Upper lobe of right lung (tissue), 1 donor: ENCODE results near the gene SEMA3A. TPM values are rescaled to one million over a fixed set of nuclear protein-coding genes. Genes with fewer than 3 reads are reported as not detected.

Experiments
- ATAC-seq: fragments of 200-7000 bp; cut with Tn5 transposase; one replicate; pipeline ENCODE4 v1.9.1; 2020; ENCODE audit warnings: mild to moderate bottlenecking, moderate library complexity
- DNase-seq: peaks from one replicate; pipeline ENCODE4 v3.0.0-alpha.2; 2020
- H3K27ac ChIP-seq: fragments of 200-600 bp; one replicate; pipeline ENCODE4 v1.8.0; 2022
- H3K27me3 ChIP-seq: fragments of 200-600 bp; one replicate; pipeline ENCODE4 v1.8.0; 2022; ENCODE audit warnings: mild to moderate bottlenecking
- H3K36me3 ChIP-seq: fragments of 200-600 bp; one replicate; pipeline ENCODE4 v1.8.0; 2022
- H3K4me1 ChIP-seq: fragments of 200-600 bp; one replicate; pipeline ENCODE4 v1.8.0; 2022
- H3K4me3 ChIP-seq: fragments of 200-600 bp; one replicate; pipeline ENCODE4 v1.8.0; 2022; ENCODE audit warnings: mild to moderate bottlenecking
- H3K9me3 ChIP-seq: fragments of 200-600 bp; one replicate; pipeline ENCODE4 v1.8.0; 2022
- intact Hi-C: fragments of 100-400 bp; cut with DNase I; formaldehyde crosslinking; loops from one replicate; pipeline ENCODE4 v1.11.0; 2022
- total RNA-seq: library from RNA; stranded (reverse); fragmentation: NEBNext Ultra II Directional; extraction: Animal tissue kit (Norgen Biotek cat#: 25700); gene quantifications from one replicate; pipeline ENCODE4 v1.2.1, GENCODE V29; 2021
- TF ChIP-seq, protein P1 (sequence below): fragments of 200-600 bp; IDR thresholded peaks from one replicate; pipeline ENCODE4 v1.8.0; 2022; ENCODE audit warnings: antibody characterized with exemption
- donor health status: DM: no; HTN: yes; CAD: no; lungs with severe emphysema.

Gene SEMA3A
- total RNA-seq, 1 donor from 2014 or later, result 12.0 TPM

DNA sequence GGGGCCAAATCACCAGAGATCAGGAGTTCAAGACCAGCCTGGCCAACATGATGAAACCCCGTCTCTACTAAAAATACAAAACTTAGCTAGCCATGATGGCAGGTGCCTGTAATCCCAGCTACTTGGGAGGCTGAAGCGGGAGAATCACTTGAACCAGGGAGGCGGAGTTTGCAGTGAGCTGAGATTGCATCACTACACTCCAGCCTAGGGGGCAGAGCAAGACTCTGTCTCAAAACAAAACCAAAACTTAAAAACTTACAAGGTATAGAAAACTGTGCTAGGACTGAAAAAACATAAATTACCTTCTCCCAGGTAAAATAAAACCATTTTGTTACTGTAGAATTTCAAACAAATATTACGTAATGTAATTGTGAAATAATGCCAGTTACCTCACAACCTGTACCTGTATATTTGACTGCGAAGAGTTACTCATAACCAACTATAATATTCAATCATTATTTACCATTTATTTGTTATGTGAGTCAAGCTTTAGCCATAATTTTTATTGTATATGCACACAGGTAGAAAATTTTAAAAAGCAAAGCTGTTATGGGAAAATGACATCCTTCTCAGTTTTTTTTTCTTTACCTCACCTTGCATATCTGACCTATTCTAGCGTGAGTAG lies 180.9 kb downstream of the SEMA3A start:
- Histone ChIP-seq H3K36me3 (no peaks in the 10 kb centered on the region), H3K4me1 (no peaks in the 10 kb centered on the region), H3K9me3 (no peaks in the 10 kb centered on the region), H3K27ac (no peak overlapping the region), H3K27me3 (no peaks in the 10 kb centered on the region), H3K4me3 (no peak overlapping the region)
- TF ChIP-seq, protein P1, sequence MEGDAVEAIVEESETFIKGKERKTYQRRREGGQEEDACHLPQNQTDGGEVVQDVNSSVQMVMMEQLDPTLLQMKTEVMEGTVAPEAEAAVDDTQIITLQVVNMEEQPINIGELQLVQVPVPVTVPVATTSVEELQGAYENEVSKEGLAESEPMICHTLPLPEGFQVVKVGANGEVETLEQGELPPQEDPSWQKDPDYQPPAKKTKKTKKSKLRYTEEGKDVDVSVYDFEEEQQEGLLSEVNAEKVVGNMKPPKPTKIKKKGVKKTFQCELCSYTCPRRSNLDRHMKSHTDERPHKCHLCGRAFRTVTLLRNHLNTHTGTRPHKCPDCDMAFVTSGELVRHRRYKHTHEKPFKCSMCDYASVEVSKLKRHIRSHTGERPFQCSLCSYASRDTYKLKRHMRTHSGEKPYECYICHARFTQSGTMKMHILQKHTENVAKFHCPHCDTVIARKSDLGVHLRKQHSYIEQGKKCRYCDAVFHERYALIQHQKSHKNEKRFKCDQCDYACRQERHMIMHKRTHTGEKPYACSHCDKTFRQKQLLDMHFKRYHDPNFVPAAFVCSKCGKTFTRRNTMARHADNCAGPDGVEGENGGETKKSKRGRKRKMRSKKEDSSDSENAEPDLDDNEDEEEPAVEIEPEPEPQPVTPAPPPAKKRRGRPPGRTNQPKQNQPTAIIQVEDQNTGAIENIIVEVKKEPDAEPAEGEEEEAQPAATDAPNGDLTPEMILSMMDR, result no peak
- intact Hi-C loops, result no loop called here
- ATAC-seq (no peak), DNase-seq (no peak)

DNA sequence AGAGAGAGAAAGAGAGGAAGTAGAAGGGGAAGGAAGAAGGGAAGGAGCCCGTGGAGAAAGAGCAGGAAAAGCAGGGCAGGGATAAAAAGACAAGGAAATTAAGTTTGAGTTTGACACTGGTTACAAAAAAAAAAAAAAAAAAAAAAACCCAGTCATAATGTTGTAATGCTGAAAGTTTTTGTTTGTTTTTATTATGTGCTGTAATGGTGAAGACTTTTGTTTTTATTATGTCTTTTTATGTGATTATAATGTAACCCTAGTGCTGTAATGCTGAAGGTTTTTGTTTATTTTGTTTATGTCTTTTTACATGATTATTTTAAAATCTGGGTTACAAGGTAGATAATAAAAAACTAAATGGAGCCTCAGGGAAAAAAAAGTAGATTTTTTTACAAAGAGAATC lies 184.8 kb downstream of the SEMA3A start:
- intact Hi-C loops, result no loop called here
- DNase-seq (no peak), ATAC-seq (no peak)
- TF ChIP-seq, protein P1, result no peak
- Histone ChIP-seq H3K27ac (no peak overlapping the region), H3K27me3 (no peaks in the 10 kb centered on the region), H3K9me3 (no peaks in the 10 kb centered on the region), H3K4me3 (no peak overlapping the region), H3K4me1 (no peaks in the 10 kb centered on the region), H3K36me3 (no peaks in the 10 kb centered on the region)

DNA sequence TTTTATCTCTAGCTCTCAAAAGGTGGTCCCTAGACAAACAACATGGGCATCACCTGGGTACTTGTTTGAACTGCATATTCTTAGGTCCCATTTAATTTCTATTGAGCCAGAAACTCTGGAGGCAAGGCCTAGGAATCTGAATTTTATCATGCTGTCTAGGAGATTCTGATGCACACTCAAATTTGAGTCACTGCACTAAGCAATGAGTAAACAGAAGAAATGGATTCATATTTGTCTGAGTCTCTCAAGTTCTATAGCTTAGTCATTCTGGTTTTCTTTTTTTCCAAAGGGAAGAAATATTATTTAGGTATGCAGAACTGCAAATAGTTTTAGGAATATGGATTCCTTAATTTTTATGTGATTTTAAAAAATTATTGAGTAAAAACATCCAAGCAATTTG lies 185.5 kb downstream of the SEMA3A start:
- H3K4me3 ChIP-seq, result no peak overlapping the region
- DNase-seq, result no peak
- intact Hi-C loops, result no loop called here
- no peaks in the 10 kb centered on the region for H3K4me1 ChIP-seq
- H3K27ac ChIP-seq, result no peak overlapping the region
- H3K27me3 ChIP-seq, result no peaks in the 10 kb centered on the region
- H3K9me3 ChIP-seq, result no peaks in the 10 kb centered on the region
- H3K36me3 ChIP-seq, result no peaks in the 10 kb centered on the region
- TF ChIP-seq, protein P1, result no peak
- no peak for ATAC-seq

DNA sequence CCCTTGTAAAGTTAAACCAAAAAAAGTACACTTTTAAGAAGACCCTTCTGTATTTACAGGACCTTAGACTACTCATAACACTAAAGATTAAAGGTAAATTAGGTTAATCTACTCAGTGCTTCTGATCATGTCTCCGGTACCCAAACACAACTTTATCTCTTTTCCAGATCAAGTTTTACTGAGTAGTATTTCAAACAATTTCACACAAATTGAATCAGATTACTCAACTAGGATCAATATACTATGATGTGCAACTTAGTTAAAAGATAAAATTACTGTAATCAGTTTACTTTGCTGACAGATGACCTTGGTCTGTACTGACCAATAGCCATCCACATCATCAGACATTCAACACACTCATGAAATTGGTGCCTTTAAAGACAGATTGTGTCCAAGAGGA lies 191.4 kb downstream of the SEMA3A start:
- DNase-seq (no peak), ATAC-seq (no peak)
- Histone ChIP-seq H3K27me3 (no peaks in the 10 kb centered on the region), H3K4me3 (no peak overlapping the region), H3K4me1 (peaks cover 7% of the 10 kb centered on the region), H3K9me3 (no peaks in the 10 kb centered on the region), H3K27ac (no peak overlapping the region), H3K36me3 (no peaks in the 10 kb centered on the region)
- TF ChIP-seq, protein P1, result no peak
- intact Hi-C loops, result no loop called here

DNA sequence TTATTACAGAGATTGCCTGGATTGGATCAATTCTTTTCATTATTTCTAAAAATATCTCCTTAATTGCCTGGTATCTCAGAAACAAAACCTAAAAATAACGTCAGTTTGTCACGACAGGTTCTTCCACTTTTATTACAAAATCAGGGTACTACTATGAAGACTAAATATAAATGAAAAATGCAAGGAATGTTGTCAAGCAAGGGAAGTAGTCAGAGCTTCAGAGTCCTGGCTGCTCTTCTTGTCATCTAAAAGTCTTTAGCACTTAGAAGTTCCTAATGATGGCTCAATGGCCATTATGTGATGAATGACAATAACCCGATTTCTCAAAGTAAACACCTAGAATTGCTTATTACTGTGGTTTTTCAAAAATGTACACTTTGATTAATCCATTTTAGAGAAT lies 192.2 kb downstream of the SEMA3A start:
- DNase-seq (no peak), ATAC-seq (no peak)
- TF ChIP-seq, protein P1, result no peak
- H3K4me3 ChIP-seq, result no peak overlapping the region
- no peaks in the 10 kb centered on the region for H3K9me3 ChIP-seq
- no peaks in the 10 kb centered on the region for H3K36me3 ChIP-seq
- H3K27ac ChIP-seq, result no peak overlapping the region
- peaks cover 7% of the 10 kb centered on the region for H3K4me1 ChIP-seq
- no peaks in the 10 kb centered on the region for H3K27me3 ChIP-seq
- intact Hi-C loops, result no loop called here

DNA sequence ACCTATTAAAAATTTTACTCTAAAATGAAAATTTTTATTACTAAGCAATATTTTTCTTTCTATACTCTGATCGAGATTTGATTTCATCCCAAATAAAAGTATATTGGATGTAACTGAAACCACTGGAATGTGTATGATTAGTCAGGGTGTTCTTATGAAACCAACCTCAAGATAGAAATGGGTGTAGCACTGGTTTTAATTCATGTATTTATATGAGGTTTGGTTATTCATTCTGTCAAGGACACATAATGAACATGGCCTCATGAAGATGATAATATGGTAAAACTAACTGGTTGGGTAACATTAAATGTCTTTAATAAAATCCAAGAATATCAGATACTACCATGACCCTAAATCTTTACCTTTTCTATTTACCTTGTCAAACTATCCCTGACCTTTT lies 197.7 kb downstream of the SEMA3A start:
- Histone ChIP-seq H3K36me3 (no peaks in the 10 kb centered on the region), H3K4me3 (no peak overlapping the region), H3K27me3 (no peaks in the 10 kb centered on the region), H3K4me1 (no peaks in the 10 kb centered on the region), H3K9me3 (no peaks in the 10 kb centered on the region), H3K27ac (no peak overlapping the region)
- no peak for ATAC-seq
- TF ChIP-seq, protein P1, result no peak
- intact Hi-C loops, result no loop called here
- DNase-seq, result no peak
